IPS-18c (cell line): ENCODE measurements around the gene NAA10.

Source experiments
- H3K4me3 ChIP-seq: 2 replicates; pipeline ENCODE4 v1.7.0; 2013; ENCODE audit warnings: low read depth, mild to moderate bottlenecking, low read length, moderate library complexity; ENCODE audit not compliant: insufficient read depth
- H3K9me3 ChIP-seq: one replicate; pipeline ENCODE4 v1.6.1; 2013; ENCODE audit warnings: mild to moderate bottlenecking, low read length, moderate library complexity; ENCODE audit not compliant: control insufficient read depth, insufficient read depth

NAA10 gene

GRCh38 chrX:153906126-153906917, 28.5 kb downstream of the NAA10 start:
- Histone ChIP-seq H3K4me3 (no peak overlapping the region), H3K9me3 (peaks cover 23% of the 10 kb centered on the region)

- Histone ChIP-seq H3K4me3 (no peak overlapping the region), H3K9me3 (peaks cover 24% of the 10 kb centered on the region)
These were observed 29.2 kb downstream of the NAA10 start for GRCh38 chrX:153905481-153906095.

- Histone ChIP-seq H3K4me3 (no peak within 1 kb of the TSS), H3K9me3 (peaks cover 19% of the 10 kb centered on the region)
These were observed 30.6 kb downstream of the NAA10 start, which contains the start of gene AVPR2 for GRCh38 chrX:153903991-153904957. Gene AVPR2, plus strand, starts transcription at chrX:153904673. Its CDS starts 473 bp downstream, at chrX:153905146.

- Histone ChIP-seq H3K4me3 (no peak overlapping the region), H3K9me3 (peaks cover 21% of the 10 kb centered on the region)
These were observed 31.4 kb downstream of the NAA10 start for GRCh38 chrX:153903238-153903980.

GRCh38 chrX:153902385-153902784, 32.5 kb downstream of the NAA10 start:
- H3K9me3 ChIP-seq: peaks cover 18% of the 10 kb centered on the region
- H3K4me3 ChIP-seq: no peak overlapping the region

GRCh38 chrX:153901753-153902140, 33.1 kb downstream of the NAA10 start:
- Histone ChIP-seq H3K9me3 (peaks cover 15% of the 10 kb centered on the region), H3K4me3 (no peak overlapping the region)

GRCh38 chrX:153900831-153901752, 33.7 kb downstream of the NAA10 start:
- Histone ChIP-seq H3K4me3 (no peak overlapping the region), H3K9me3 (peaks cover 12% of the 10 kb centered on the region)

- Histone ChIP-seq H3K4me3 (no peak overlapping the region), H3K9me3 (peaks cover 12% of the 10 kb centered on the region)
These were observed 36.9 kb downstream of the NAA10 start for GRCh38 chrX:153897899-153898298.

- Histone ChIP-seq H3K4me3 (no peak overlapping the region), H3K9me3 (peaks cover 11% of the 10 kb centered on the region)
These were observed 45.7 kb downstream of the NAA10 start for GRCh38 chrX:153889123-153889522.

- Histone ChIP-seq H3K4me3 (no peak overlapping the region), H3K9me3 (peaks cover 10% of the 10 kb centered on the region)
These were observed 46.5 kb downstream of the NAA10 start for GRCh38 chrX:153888344-153888743.

GRCh38 chrX:153887385-153887784, 47.5 kb downstream of the NAA10 start:
- no peak overlapping the region for H3K4me3 ChIP-seq
- peaks cover 10% of the 10 kb centered on the region for H3K9me3 ChIP-seq

- H3K4me3 ChIP-seq: no peak overlapping the region; the same call in 1 of the 2 replicates
- peaks cover 10% of the 10 kb centered on the region for H3K9me3 ChIP-seq
These were observed 47.9 kb downstream of the NAA10 start for GRCh38 chrX:153886915-153887314.

GRCh38 chrX:153885968-153886903, 48.6 kb downstream of the NAA10 start, which contains the start of gene L1CAM:
Gene L1CAM, minus strand, starts transcription at chrX:153886173. Its CDS starts 10,337 bp downstream, at chrX:153875836.
- peak within 1 kb of the TSS; percentile 52 for H3K4me3 ChIP-seq
- peaks cover 13% of the 10 kb centered on the region for H3K9me3 ChIP-seq

- H3K4me3 ChIP-seq: peak overlapping the region; percentile 40
- H3K9me3 ChIP-seq: peaks cover 10% of the 10 kb centered on the region
These were observed 49.5 kb downstream of the NAA10 start for GRCh38 chrX:153885208-153885787.
